ENCODE data around the gene STAMBP.
"Not testable (repeated sequence)": the region's sequence is repeated elsewhere in the genome, so short reads cannot be mapped to it uniquely, and the experiment has no call there.

Gene STAMBP

GRCh38 chr2:73837847-73838585 lies 9.3 kb downstream of the STAMBP start:
- no peak for DNase-seq (ENCODE audit: low read depth in 2 of 2)

- no peak for DNase-seq (ENCODE audit: low read depth in 2 of 2)
These were observed 10.3 kb downstream of the STAMBP start for GRCh38 chr2:73838889-73839534.

- DNase-seq (ENCODE audit: low read depth in 2 of 2): no peak
These were observed 11.1 kb downstream of the STAMBP start for GRCh38 chr2:73839653-73840411.

DNA sequence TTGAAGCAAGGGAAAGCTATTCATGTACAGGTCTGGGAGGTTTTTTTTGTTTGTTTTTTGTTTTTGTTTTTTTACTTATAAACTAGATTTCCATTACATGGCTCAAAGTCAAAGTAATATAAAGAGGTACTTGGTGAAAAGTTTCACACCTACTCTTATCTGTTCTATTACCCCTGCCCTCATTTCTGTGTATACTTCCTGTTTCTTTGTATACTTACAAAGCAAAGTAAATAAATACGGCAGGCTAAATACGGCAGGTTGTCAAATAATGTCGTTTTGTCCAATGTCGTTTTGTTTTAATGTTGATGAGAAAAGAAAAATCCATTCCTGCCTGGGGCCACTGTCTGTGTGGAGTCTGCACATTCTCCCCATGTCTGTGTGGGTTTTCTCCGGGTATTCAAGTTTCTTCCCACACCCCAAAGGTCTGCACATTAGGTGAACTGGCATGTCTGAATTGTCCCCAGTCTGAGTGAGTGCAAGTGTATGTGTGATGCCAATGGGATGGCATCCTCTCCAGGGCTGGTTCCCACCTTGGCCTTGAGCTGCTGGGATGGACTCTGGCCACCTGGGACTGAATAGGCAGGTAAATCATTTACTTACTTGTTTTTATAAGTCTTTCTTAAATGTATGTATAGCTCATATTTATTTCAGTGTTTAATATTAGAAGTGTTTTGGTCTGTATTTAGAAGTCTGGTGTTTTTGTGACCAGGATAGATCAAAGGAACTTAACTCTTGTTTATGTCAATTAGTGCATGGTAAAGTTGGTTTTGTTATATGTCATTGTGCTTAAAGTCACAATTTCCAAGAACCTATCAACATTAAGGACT lies 13.4 kb downstream of the STAMBP start:
- no peak for DNase-seq (ENCODE audit: low read depth in 2 of 2)

DNA sequence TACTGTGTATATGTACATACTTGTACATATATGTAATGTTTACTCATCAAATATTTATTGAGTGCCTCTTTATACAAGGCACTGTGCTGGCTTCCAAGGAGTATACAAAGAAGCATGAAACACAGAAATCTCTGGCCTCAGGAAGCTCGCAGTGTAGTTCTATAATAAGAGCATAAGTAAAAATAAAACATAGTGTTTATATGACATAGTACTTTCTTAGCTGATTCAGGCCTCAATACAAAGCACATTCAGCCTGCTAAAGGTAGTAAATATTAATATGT lies 13.9 kb downstream of the STAMBP start:
- no peak for DNase-seq (ENCODE audit: low read depth in 2 of 2)

DNA sequence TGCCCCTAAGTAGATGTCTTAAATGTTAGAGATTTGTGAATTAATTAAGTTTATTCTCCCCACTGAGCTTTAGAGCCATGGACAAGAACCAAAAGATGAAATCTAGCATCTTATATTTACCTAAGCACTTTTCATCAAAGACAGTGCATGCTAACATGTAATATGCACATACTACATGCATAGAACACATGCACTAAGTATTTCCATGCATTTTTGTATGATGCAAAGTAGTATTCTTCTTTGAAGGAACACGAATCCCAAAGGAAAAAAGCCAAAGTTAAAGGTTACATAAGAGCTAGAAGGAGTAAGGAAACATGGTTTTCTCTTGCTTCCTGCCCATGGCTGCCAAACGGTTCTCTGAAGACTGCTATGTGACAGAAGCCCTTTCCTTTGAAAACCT lies 15.3 kb downstream of the STAMBP start:
- DNase-seq (ENCODE audit: low read depth in 2 of 2): no peak

DNA sequence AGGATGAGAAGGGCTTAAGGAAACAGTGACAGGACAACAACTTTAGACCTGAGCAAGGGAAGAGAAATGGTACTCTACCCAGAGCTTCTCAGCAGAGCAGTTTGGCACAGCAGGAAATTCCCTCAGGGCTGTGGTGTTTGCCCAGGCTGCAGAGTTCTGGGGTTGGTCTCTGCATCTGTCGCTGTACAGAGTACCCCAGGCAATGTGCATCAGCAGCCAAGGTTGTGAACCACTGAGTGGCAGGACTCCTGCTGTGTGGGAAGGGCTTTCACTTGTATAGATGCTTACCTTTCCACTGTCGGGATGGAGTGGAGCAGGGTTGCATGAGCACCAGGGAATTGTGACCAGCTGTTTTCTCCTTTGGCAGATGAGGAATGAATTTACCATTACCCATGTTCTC lies 21.2 kb downstream of the STAMBP start:
- no peak for DNase-seq (ENCODE audit: low read depth in 2 of 2)

- DNase-seq (ENCODE audit: low read depth in 2 of 2): no peak
These were observed 22.5 kb downstream of the STAMBP start for GRCh38 chr2:73851274-73851673.

DNA sequence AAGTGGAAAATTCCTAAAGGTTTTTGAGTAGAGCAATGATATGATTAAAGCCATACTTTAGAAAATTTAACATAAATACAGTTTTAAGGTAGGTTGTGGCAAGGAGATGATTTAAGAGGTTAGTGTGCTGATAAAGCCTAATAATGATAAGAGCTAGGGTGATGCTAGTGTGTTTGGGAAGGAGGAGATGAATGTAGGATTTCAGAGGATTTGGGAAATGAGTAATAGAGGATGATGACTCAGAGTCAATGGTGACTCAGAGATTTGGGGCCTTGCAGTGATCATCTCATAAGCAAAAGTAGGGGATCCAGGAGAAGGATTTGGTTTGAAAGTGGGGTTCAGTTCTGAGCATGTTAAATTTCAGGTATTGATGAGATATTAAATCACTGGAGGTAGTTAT lies 23.3 kb downstream of the STAMBP start:
- DNase-seq (ENCODE audit: low read depth in 2 of 2): no peak

DNA sequence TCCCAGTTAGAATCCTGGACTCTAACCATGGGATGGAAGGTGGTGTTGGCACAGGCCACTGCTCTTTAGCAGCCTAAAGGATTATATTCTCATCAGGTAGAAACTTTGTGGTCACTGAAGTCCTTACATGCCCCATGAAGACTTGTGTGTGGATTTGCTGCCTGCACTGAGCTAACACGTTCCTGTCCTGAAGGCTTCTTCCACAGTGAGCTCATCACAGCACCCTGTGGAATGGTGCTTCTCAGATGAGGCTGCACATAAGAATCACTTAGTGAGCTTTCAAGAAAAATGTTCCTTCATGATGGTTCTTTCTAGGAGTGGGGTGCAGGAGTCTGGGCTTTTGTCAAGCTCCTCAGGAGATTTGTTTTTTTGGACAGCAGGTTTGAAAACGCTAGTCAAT lies 26.8 kb downstream of the STAMBP start:
- DNase-seq (ENCODE audit: low read depth in 2 of 2): no peak

GRCh38 chr2:73856214-73856613 lies 27.5 kb downstream of the STAMBP start:
- no peak for DNase-seq (ENCODE audit: low read depth in 2 of 2)

- no peak for DNase-seq (ENCODE audit: low read depth in 2 of 2)
These were observed 31.2 kb downstream of the STAMBP start for GRCh38 chr2:73859721-73860586.

DNA sequence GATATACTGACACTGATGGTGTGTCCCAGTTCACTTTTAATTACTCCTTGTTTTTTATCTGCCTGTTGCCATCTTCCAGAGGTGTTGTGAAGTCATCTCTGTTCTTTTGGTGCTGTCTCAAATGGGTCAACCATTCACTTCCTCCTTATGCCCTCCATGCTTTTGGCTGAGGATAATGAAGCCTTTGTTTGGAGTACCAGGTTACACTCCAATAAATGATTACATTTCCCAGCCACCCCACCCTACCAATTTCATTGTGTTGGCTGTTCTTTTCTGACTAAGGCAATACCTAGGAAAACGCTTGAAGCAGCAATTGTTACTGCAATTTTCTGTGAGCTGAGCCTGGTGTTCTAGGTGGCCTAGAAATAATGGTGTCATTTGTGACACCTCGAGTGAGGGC lies 34.2 kb downstream of the STAMBP start:
- DNase-seq (ENCODE audit: low read depth in 2 of 2): no peak

GRCh38 chr2:73868204-73868978 lies 39.6 kb downstream of the STAMBP start:
- no peak for DNase-seq (ENCODE audit: low read depth in 2 of 2)

DNA sequence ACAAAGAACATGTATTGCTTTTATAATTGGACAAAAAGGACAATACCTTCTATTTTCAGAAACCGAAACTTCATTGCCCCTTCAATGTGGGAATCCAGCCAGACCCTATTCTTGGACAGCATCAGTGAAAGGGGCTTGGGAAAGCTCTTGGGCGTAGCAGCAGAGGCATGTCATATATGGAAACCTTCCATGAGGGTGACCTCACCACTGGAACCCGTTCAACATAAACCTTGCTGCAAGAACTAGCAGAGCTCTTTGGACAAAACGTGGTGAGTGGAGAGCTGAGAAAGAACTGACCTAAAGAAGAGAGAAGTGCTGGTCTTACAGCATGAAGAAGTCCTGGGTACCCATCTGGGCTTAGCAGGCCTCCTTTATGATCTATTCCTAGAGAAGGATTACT lies 41.3 kb downstream of the STAMBP start:
- no peak for DNase-seq (ENCODE audit: low read depth in 2 of 2)

GRCh38 chr2:73877071-73877802 lies 48.5 kb downstream of the STAMBP start:
- no peak for DNase-seq (ENCODE audit: low read depth in 2 of 2)

DNA sequence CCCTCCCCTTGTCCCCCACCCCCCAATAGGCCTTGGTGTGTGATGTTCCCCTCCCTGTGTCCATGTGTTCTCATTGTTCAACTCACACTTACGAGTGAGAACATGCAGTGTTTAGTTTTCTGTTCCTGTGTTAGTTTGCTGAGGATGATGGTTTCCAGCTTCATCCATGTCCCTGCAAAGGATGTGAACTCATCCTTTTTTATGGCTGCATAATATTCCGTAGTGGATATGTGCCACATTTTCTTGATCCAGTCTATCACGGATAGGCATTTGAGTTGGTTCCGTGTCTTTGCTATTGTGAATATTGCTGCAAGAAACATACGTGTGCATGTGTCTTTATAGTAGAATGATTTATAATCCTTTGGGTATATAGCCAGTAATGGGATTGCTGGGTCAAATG lies 49.2 kb downstream of the STAMBP start:
- not testable (repeated sequence) for DNase-seq (ENCODE audit: low read depth in 2 of 2)

DNA sequence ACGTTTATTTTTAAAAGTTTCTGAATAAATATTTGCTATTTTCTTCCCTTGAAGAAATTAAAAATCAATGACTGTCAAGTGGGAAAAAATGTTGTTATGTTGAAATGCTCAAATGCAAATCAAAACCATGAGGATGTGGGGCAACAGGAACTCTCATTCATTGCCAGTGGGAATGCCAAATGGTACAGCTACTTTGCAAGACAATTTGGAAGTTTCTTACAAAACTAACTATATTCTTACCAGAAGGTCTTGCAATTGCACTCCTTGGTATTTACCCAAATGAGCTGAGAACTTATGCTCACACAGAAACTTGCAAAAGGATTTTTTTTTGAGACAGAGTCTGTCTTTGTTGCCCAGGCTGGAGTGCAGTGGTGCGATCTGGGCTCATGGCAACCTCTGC lies 56.6 kb downstream of the STAMBP start:
- DNase-seq (ENCODE audit: low read depth in 2 of 2): no peak

GRCh38 chr2:73886357-73886756 lies 57.6 kb downstream of the STAMBP start:
- DNase-seq (ENCODE audit: low read depth in 2 of 2): no peak
